Vagina (tissue), 2 donors: Measurements from ENCODE around the gene TUT4.

Source experiments
- CTCF ChIP-seq, 3 experiments: fragments of 450-650 bp in 2 of 3; fragments of 200-600 bp in 1 of 3; sonication (generic) in 1 of 3; IDR thresholded peaks; one replicate each; pipeline ENCODE4 v1.5.1; 2017 to 2019; ENCODE audit warnings: antibody characterized with exemption in 3 of 3, mild to moderate bottlenecking in 2 of 3, moderate library complexity in 2 of 3
- POLR2AphosphoS5 ChIP-seq, 2 donors: sonication (generic); formaldehyde crosslinking; IDR thresholded peaks; one replicate each; pipeline ENCODE4 v1.9.0; 2017; ENCODE audit warnings: antibody characterized with exemption in 2 of 2, mild to moderate bottlenecking in 2 of 2, low read depth in 1 of 2; ENCODE audit not compliant: insufficient read depth in 1 of 2

DNA sequence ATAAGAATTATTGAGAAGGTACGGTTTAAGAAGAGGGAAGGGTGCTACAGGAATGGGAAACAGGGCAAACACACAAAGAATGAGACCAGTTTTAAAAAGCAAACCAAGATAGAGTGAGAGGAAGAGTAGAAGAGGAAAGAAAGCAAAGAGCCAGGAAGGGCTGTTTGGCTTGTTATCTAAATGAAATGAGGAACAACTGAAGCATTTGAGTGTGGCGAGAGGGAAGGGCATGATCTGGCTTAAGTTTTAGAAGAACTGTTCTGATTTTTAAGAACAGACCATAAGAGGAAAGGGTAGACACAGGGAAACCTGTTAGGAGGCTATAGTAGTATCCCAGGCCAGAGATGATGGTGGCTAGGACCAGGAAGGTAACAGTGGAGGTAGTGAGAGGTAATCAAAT, 73.8 kb downstream of the TUT4 start:
- no peak for TF ChIP-seq CTCF (IDR thresholded peaks at IDR 0.05)
- no peak for TF ChIP-seq POLR2AphosphoS5 (IDR thresholded peaks at IDR 0.05; ENCODE audit: insufficient read depth in 1 of 2, low read depth in 1 of 2)
